Keratinocyte (primary cell): ENCODE data around the gene FBXO9. TPM values are rescaled to one million over a fixed set of nuclear protein-coding genes. Genes with fewer than 3 reads are reported as not detected.

ENCODE experiments used
- DNase-seq: peaks from one replicate; pipeline ENCODE4 v3.0.0-alpha.2; 2011; ENCODE audit warnings: low read depth, missing footprints, low spot score
- FAIRE-seq: peaks from 2 replicates; lab custom pipeline; 2011; peaks lifted over from hg19 to GRCh38; lab: Jason Lieb, UNC
- H2AFZ ChIP-seq: 2 replicates; pipeline ENCODE4 v1.6.0; 2012; ENCODE audit warnings: low read length, control low read depth, inconsistent platforms; ENCODE audit not compliant: control insufficient read depth
- H3K27ac ChIP-seq: 2 replicates; pipeline ENCODE4 v1.5.1; 2011; ENCODE audit warnings: low read length; ENCODE audit not compliant: control insufficient read depth, insufficient read depth
- H3K27me3 ChIP-seq: 3 replicates; pipeline ENCODE4 v1.6.0; 2011; ENCODE audit warnings: low read length; ENCODE audit not compliant: control insufficient read depth, insufficient read depth; ENCODE audit errors: extremely low read depth
- H3K36me3 ChIP-seq, 2 experiments: 2 replicates in 1 of 2; 3 replicates in 1 of 2; pipeline ENCODE4 v1.5.1; 2011; ENCODE audit warnings: low read length in 2 of 2, mild to moderate bottlenecking in 1 of 2; ENCODE audit not compliant: control insufficient read depth in 2 of 2, insufficient read depth in 2 of 2; ENCODE audit errors: extremely low read depth in 1 of 2
- H3K4me1 ChIP-seq: 3 replicates; pipeline ENCODE4 v1.5.1; 2011; ENCODE audit warnings: low read length; ENCODE audit not compliant: control insufficient read depth, insufficient read depth; ENCODE audit errors: extremely low read depth
- H3K4me2 ChIP-seq: 3 replicates; pipeline ENCODE4 v1.6.0; 2011; ENCODE audit warnings: low read depth, low read length; ENCODE audit not compliant: control insufficient read depth, insufficient read depth; ENCODE audit errors: extremely low read depth
- H3K4me3 ChIP-seq, 3 experiments: fragments of 200-600 bp in 1 of 3; sonication (generic) in 1 of 3; 2 replicates in 2 of 3; 3 replicates in 1 of 3; pipeline ENCODE4 v1.5.1; 2011 to 2016; ENCODE audit warnings: low read length in 3 of 3, mild to moderate bottlenecking in 3 of 3, control low read depth in 2 of 3, inconsistent platforms in 1 of 3, low read depth in 1 of 3, mixed read lengths in 1 of 3, mixed run types in 1 of 3, moderate library complexity in 1 of 3; ENCODE audit not compliant: control insufficient read depth in 2 of 3, insufficient read depth in 2 of 3; ENCODE audit errors: extremely low read depth in 1 of 3
- H3K79me2 ChIP-seq: 2 replicates; pipeline ENCODE4 v1.6.0; 2012; ENCODE audit warnings: low read length; ENCODE audit not compliant: control insufficient read depth, insufficient read depth
- H3K9ac ChIP-seq: 3 replicates; pipeline ENCODE4 v1.6.0; 2011; ENCODE audit warnings: low read length; ENCODE audit not compliant: control insufficient read depth, insufficient read depth; ENCODE audit errors: extremely low read depth
- H3K9me1 ChIP-seq: 3 replicates; pipeline ENCODE4 v1.6.0; 2011; ENCODE audit warnings: low read length; ENCODE audit not compliant: control insufficient read depth, insufficient read depth; ENCODE audit errors: extremely low read depth
- H3K9me3 ChIP-seq: 2 replicates; pipeline ENCODE4 v1.5.1; 2012; ENCODE audit warnings: low read depth, low read length; ENCODE audit not compliant: control insufficient read depth
- H4K20me1 ChIP-seq: 3 replicates; pipeline ENCODE4 v1.6.0; 2011; ENCODE audit warnings: low read length; ENCODE audit not compliant: control insufficient read depth, insufficient read depth; ENCODE audit errors: extremely low read depth
- CTCF ChIP-seq, 3 experiments: IDR thresholded peaks in 1 of 3; conservative IDR thresholded peaks in 1 of 3; optimal IDR thresholded peaks in 1 of 3; 2 replicates in 2 of 3; 3 replicates in 1 of 3; pipeline versions ENCODE3 to v1.5.1; 2011; ENCODE audit warnings: low read length in 3 of 3, mild to moderate bottlenecking in 3 of 3, moderate library complexity in 2 of 3, control low read depth in 1 of 3, inconsistent platforms in 1 of 3; ENCODE audit not compliant: insufficient read depth in 2 of 3; ENCODE audit errors: extremely low read depth in 1 of 3
- EZH2 ChIP-seq: IDR thresholded peaks from one replicate; pipeline ENCODE4 v1.6.1; 2012; ENCODE audit warnings: inconsistent platforms, mild to moderate bottlenecking, low read length, moderate library complexity
- dilution Hi-C: fragments of 300-500 bp; cut with MboI; formaldehyde crosslinking; loops from one replicate; pipeline ENCODE4 v1.7.0; 2020; ENCODE audit warnings: low sequenced_read_pairs; ENCODE audit not compliant: extremely low pct_ligation_motif_present
- polyA plus RNA-seq, 5 experiments: library from polyadenylated mRNA; depleted of rRNA in 3 of 5; stranded (reverse) in 3 of 5; stranded (forward) in 1 of 5; unstranded in 1 of 5; fragments of >200 nt; gene quantifications; 1 replicate in 1 of 5; 2 replicates in 3 of 5; 3 replicates in 1 of 5; pipeline versions ENCODE4 v1.2.1 to v1.2.3, GENCODE V29; 2011 to 2012; ENCODE audit warnings: missing spikeins in 2 of 5, low read depth in 1 of 5, low replicate concordance in 1 of 5

The FBXO9 gene
- polyA plus RNA-seq, 1 donor (not counting 4 experiments of a cell fraction or from before 2014, with no cell fraction given): 71.8 TPM

GRCh38 chr6:53043581-53043980 lies 21.6 kb upstream of the FBXO9 start:
- Histone ChIP-seq H2AFZ (no peak overlapping the region), H3K9me3 (no peaks in the 10 kb centered on the region), H3K4me3 (no peak overlapping the region), H3K4me1 (peaks cover 36% of the 10 kb centered on the region), H3K9ac (no peak overlapping the region), H4K20me1 (no peaks in the 10 kb centered on the region), H3K79me2 (no peaks in the 10 kb centered on the region), H3K36me3 (peaks cover 0 to 4% of the 10 kb centered on the region in 2 experiments), H3K4me2 (peak overlapping the region; percentile 6), H3K27me3 (no peaks in the 10 kb centered on the region), H3K27ac (no peak overlapping the region), H3K9me1 (no peaks in the 10 kb centered on the region)
- dilution Hi-C loops: no loop called here
- TF ChIP-seq CTCF (optimal IDR thresholded peaks at IDR 0.05 in 1 of 3, IDR thresholded peaks at IDR 0.05 in 1 of 3, conservative IDR thresholded peaks at IDR 0.05 in 1 of 3; ENCODE audit: extremely low read depth in 1 of 3, insufficient read depth in 2 of 3, low read length in 3 of 3) (no peak), EZH2 (no peak)
- DNase-seq: no peak
- FAIRE-seq: no peak

GRCh38 chr6:53044071-53044470 lies 21.1 kb upstream of the FBXO9 start:
- Histone ChIP-seq H4K20me1 (no peaks in the 10 kb centered on the region), H3K27me3 (no peaks in the 10 kb centered on the region), H3K36me3 (peaks cover 0 to 4% of the 10 kb centered on the region in 2 experiments), H3K4me3 (no peak overlapping the region), H3K27ac (no peak overlapping the region), H3K4me2 (peak overlapping the region; percentile 6), H3K9ac (no peak overlapping the region), H3K4me1 (peaks cover 40% of the 10 kb centered on the region), H3K9me3 (no peaks in the 10 kb centered on the region), H3K9me1 (no peaks in the 10 kb centered on the region), H2AFZ (no peak overlapping the region), H3K79me2 (no peaks in the 10 kb centered on the region)
- no peak for TF ChIP-seq CTCF (optimal IDR thresholded peaks at IDR 0.05 in 1 of 3, IDR thresholded peaks at IDR 0.05 in 1 of 3, conservative IDR thresholded peaks at IDR 0.05 in 1 of 3; ENCODE audit: extremely low read depth in 1 of 3, insufficient read depth in 2 of 3, low read length in 3 of 3)
- no peak for TF ChIP-seq EZH2
- dilution Hi-C loops: no loop called here
- no peak for DNase-seq
- no peak for FAIRE-seq
